Aorta (tissue), 5 donors: ENCODE data around the gene TSPEAR. TPM values are rescaled to one million over a fixed set of nuclear protein-coding genes. Genes with fewer than 3 reads are reported as not detected.
"Not testable (repeated sequence)": the region's sequence is repeated elsewhere in the genome, so short reads cannot be mapped to it uniquely, and the experiment has no call there.

Source experiments
- ATAC-seq: fragments of 200-7000 bp; cut with Tn5 transposase; one replicate; pipeline ENCODE4 v1.9.1; 2022; ENCODE audit warnings: moderate library complexity; ENCODE audit not compliant: low FRiP score
- DNase-seq, 2 donors: peaks; one replicate each; pipeline ENCODE4 v3.0.0-alpha.2; 2020
- H3K27ac ChIP-seq, 2 donors: one replicate each; pipeline ENCODE4 v1.5.1; 2013; ENCODE audit warnings: low read length in 2 of 2, mild to moderate bottlenecking in 2 of 2, moderate library complexity in 2 of 2, control low read depth in 1 of 2, inconsistent platforms in 1 of 2, low read depth in 1 of 2
- H3K27me3 ChIP-seq, 2 donors: one replicate each; pipeline ENCODE4 v1.6.1; 2013; ENCODE audit warnings: control low read depth in 1 of 2, low read length in 1 of 2, mild to moderate bottlenecking in 1 of 2, moderate library complexity in 1 of 2; ENCODE audit not compliant: insufficient read depth in 2 of 2, control insufficient read depth in 1 of 2
- H3K36me3 ChIP-seq, 2 donors: one replicate each; pipeline ENCODE4 v1.6.1; 2013; ENCODE audit warnings: control low read depth in 1 of 2, low read length in 1 of 2, mild to moderate bottlenecking in 1 of 2; ENCODE audit not compliant: insufficient read depth in 2 of 2, control insufficient read depth in 1 of 2
- H3K4me1 ChIP-seq, 2 donors: one replicate each; pipeline ENCODE4 v1.6.1; 2013; ENCODE audit warnings: low read length in 2 of 2, control low read depth in 1 of 2, mild to moderate bottlenecking in 1 of 2, moderate library complexity in 1 of 2; ENCODE audit not compliant: insufficient read depth in 2 of 2, control insufficient read depth in 1 of 2
- H3K4me3 ChIP-seq, 2 donors: one replicate each; pipeline ENCODE4 v1.5.1; 2013; ENCODE audit warnings: low read length in 2 of 2, control low read depth in 1 of 2, mild to moderate bottlenecking in 1 of 2
- H3K9me3 ChIP-seq: one replicate; pipeline ENCODE4 v1.6.1; 2013; ENCODE audit warnings: mild to moderate bottlenecking, low read length; ENCODE audit not compliant: control insufficient read depth
- WGBS, 2 donors: extraction: QIAGEN DNeasy Blood & Tissue Kit; methylation state at CpG; one replicate each; pipeline ENCODE4 v1.1.7; 2013; 5-methylcytosine and 5-hydroxymethylcytosine counted together
- intact Hi-C, 2 donors: fragments of 100-400 bp; cut with DNase I; formaldehyde crosslinking; loops; one replicate each; pipeline versions ENCODE4 v1.14.2 to v1.15.0; 2022
- polyA plus RNA-seq, 2 donors: library from polyadenylated mRNA; stranded (reverse); fragments of 200-250 nt; gene quantifications; one replicate each; pipeline ENCODE4 v1.2.3, GENCODE V29; 2013
- total RNA-seq, 2 donors: library from RNA; stranded (reverse); fragmentation: NEBNext Ultra II Directional; extraction: Animal tissue kit (Norgen Biotek cat#: 25700); gene quantifications; one replicate each; pipeline ENCODE4 v1.2.1, GENCODE V29; 2021
- donor health status: healthy with polysubstance abuse.
- donor health status: Bipolar disorder and iron deficiency.
- donor health status: DM: no; HTN: no; CAD: no.
- donor health status: DM: no; HTN: no; CAD: no.
- donor health status: DM: yes; HTN: yes; CAD: no.

The TSPEAR gene
- total and polyA plus RNA-seq, 4 donors, result not detected

DNA sequence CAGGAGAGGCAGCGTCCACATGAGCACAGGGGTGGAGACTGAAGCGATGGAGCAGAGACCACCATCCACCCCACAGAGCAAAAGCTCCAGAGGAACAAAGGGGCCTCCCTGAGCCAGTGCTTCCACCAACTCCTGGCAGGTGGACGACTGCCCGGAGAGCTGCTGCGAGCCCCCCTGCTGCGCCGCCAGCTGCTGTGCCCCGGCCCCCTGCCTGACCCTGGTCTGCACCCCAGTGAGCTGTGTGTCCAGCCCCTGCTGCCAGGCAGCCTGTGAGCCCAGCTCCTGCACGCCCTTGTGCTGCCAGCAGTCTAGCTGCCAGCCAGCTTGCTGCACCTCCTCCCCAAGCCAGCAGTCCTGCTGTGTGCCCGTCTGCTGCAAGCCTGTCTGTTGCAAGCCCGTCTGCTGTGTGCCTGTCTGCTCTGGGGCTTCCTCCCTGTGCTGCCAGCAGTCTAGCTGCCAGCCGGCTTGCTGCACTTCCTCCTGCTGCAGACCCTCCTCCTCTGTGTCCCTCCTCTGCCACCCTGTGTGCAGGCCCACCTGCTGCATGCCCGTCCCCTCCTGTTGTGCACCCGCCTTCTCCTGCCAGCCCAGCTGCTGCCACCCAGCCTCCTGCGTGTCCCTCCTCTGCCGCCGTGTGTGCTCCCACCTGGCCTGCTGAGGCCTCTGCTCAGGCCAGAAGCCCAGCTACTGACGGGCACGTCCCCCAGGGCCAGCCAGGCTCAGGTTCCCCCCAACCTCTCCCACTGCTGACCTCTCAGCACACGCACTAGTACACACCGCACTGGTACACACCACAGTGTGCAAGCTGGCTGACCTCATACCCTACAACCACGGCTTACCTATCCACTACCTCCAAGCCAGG, 9.0 kb downstream of the TSPEAR start:
- Histone ChIP-seq H3K4me3 (no peak overlapping the region), H3K27ac (no peak overlapping the region), H3K27me3 (no peaks in the 10 kb centered on the region), H3K36me3 (no peaks in the 10 kb centered on the region), H3K4me1 (no peaks in the 10 kb centered on the region), H3K9me3 (peaks cover 4% of the 10 kb centered on the region)
- ATAC-seq, result no peak
- DNase-seq, result no peak
- 79 to 85% methylated on average over 20 to 22 of the region's 22 CpGs for WGBS, 2 donors
- intact Hi-C loops, result no loop called here

DNA sequence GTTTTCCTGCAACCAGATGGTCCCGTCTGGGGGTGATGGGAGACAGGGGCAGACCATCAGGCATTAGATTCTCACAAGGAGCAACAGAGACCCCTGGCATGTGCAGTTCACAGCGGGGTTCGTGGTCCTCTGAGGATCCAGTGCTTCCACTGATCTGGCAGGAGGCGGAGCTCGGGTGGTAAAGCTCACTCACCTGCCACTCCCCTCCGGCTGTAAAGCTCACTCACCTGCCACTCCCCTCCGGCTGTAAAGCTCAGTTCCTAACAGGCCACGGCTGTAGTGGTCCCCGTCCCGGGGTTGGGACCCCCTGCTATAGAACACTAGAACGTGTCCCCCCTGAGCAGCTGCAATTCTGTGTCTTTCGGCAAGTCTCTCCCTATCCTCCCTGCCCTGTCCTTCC, 9.8 kb downstream of the TSPEAR start:
- H3K27me3 ChIP-seq, result no peaks in the 10 kb centered on the region
- H3K4me1 ChIP-seq, result no peaks in the 10 kb centered on the region
- ATAC-seq, result no peak
- no peaks in the 10 kb centered on the region for H3K36me3 ChIP-seq
- intact Hi-C loops, result no loop called here
- WGBS, 2 donors, result 61 to 65% methylated on average over 12 of the region's 12 CpGs
- peaks cover 4% of the 10 kb centered on the region for H3K9me3 ChIP-seq
- H3K27ac ChIP-seq, result no peak overlapping the region
- no peak overlapping the region for H3K4me3 ChIP-seq
- no peak for DNase-seq

DNA sequence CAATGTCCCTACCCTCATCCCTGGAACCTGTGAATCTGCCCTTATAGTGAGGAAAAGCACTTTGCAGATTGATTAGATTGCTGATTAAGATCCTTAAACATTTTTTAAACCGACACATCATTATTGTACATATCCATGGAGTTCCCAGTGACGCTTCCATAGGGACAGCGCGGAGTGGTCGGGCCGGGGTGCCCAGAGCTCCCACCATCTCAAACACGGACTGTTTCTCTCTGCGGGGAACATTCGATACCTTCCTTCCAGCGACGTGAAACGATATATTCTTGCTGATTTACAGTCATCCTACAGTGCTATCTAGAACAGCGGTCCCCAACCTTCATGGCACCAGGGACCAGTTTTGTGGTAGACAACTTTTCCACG, 10.4 kb downstream of the TSPEAR start:
- Histone ChIP-seq H3K27me3 (no peaks in the 10 kb centered on the region), H3K4me1 (no peaks in the 10 kb centered on the region), H3K9me3 (peaks cover under 1% of the 10 kb centered on the region), H3K36me3 (no peaks in the 10 kb centered on the region), H3K27ac (no peak overlapping the region), H3K4me3 (no peak overlapping the region)
- 85 to 89% methylated on average over 14 of the region's 14 CpGs for WGBS, 2 donors
- DNase-seq, result no peak
- intact Hi-C loops, result no loop called here
- no peak for ATAC-seq

DNA sequence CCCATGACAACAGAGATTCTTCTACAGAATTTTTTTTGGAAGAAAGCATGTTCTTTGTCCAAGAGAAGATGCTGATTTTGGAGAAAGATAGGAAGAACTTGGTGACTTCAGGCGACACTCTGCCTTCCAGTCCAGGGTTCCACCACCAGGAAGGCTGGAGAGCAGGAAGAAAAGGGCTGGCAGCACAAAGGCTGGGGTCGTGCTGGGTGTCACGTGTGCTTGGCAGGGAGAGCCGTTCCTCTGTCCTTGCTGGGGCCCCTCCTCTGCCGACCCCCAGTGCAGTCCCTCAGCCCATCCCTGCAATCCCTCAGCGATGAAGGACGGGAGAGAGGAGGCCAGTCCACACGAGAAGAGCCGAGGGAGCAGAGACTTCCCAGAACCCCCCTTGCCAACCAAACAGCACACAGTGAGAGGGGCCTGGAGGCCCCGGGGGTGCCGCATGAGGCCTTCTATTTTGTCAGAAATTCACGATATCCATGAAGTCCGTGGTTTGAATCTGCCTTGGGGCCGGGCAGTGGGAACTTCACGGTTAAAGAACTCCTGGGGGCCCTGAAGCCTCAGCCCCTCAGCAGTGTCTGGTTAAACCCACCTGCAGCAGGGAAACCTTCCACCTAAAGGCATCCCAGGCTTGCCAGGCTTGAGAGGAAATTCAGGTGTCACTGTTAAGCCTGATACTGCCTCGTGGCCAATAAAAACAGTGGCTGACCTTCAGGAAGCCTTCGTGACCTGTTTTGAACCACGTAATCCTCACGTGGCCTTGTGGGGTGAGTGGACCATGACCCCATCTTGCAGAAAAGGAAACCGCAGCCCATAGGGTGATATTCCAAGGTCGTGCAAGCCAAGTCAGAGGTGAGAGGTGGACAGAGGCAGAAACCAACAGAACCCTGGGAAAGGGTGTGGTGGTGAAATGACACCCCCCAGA, 11.0 kb downstream of the TSPEAR start:
- H3K9me3 ChIP-seq, result no peaks in the 10 kb centered on the region
- no peaks in the 10 kb centered on the region for H3K27me3 ChIP-seq
- H3K4me1 ChIP-seq, result no peaks in the 10 kb centered on the region
- H3K27ac ChIP-seq, result no peak overlapping the region
- intact Hi-C loops, result no loop called here
- ATAC-seq (no peak), DNase-seq (no peak)
- 73 to 83% methylated on average over 20 to 21 of the region's 21 CpGs for WGBS, 2 donors
- no peaks in the 10 kb centered on the region for H3K36me3 ChIP-seq
- H3K4me3 ChIP-seq, result no peak overlapping the region

DNA sequence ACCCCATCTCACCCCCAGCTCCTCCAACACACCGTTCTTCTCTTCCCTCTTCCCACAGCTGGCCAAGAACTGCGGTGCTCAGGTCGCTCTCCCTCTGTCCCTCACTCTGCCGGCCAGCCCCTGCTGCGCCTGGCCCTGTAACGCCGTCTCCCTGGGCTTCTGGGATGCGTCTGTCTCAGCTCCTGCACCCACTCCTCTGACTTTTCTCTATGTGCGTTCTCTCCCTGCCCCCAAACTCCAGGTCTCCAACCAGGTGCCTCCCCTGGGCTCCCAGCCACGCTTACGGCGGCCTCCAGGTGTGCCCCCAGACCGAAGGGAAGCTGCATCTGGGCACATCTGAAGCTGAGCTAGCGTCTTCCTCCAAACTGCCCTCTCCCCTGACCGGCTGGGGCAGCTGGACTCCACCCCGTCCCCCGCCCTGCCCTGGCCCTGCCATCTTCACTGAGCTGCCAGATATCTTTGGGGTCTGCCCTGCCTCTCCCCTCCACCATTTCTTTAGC, 11.8 kb downstream of the TSPEAR start:
- no peaks in the 10 kb centered on the region for H3K27me3 ChIP-seq
- WGBS, 2 donors, result 78 to 80% methylated on average over 17 of the region's 17 CpGs

DNA sequence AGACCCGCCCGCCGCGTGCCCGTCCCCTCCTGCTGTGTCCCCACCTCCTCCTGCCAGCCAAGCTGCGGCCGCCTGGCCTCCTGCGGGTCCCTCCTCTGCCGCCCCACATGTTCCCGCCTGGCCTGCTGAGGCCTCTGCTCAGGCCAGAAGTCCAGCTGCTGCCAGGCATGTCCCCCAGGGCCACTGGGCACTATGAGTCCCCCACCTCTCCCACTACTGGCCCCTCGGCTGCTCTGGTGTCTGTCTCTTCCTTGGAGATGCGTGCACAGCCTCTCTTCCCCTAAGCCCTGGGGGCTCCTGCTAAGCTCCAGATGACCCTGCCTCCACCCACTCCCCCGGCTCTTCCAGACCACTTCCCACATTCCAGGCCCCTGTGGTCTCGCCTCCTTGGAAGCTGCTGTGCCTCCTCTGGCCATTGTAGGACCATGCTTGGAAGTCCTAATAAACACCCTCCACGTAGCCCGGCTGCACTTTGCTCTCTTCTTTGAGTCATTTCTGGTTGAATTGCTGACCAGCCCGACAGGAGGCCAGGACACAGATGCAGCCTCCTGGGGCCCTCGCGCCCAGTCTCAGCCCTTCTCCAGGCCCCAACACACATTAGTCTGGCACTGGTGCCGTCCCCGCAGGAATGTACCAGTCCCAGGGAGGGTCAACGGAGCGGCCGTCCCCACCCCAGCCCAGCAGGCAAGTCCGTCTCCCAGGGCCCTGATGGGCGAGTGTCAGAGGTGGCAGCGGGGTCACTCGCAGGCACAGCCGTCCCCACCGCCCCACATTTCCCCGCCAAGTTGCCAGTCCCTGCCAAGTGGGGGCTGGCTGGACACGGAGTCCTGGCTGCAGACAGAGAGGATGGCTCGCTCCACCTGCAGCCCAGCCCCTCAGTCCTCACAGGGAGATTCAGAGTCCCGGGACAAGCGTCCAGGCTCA, 13.3 kb downstream of the TSPEAR start:
- no peaks in the 10 kb centered on the region for H3K27me3 ChIP-seq
- DNase-seq (no peak), ATAC-seq (no peak)
- no peak overlapping the region for H3K27ac ChIP-seq
- no peaks in the 10 kb centered on the region for H3K36me3 ChIP-seq
- H3K4me1 ChIP-seq, result no peaks in the 10 kb centered on the region
- 36 to 47% methylated on average over 34 to 35 of the region's 35 CpGs for WGBS, 2 donors
- no peak overlapping the region for H3K4me3 ChIP-seq
- H3K9me3 ChIP-seq, result no peaks in the 10 kb centered on the region
- intact Hi-C loops, result no loop called here

More for the DNA sequence above, 11.8 kb downstream of the TSPEAR start:
- Histone ChIP-seq H3K4me1 (no peaks in the 10 kb centered on the region), H3K27ac (no peak overlapping the region), H3K36me3 (no peaks in the 10 kb centered on the region), H3K9me3 (no peaks in the 10 kb centered on the region), H3K4me3 (no peak overlapping the region)
- intact Hi-C loops, result no loop called here
- ATAC-seq (no peak), DNase-seq (no peak)

DNA sequence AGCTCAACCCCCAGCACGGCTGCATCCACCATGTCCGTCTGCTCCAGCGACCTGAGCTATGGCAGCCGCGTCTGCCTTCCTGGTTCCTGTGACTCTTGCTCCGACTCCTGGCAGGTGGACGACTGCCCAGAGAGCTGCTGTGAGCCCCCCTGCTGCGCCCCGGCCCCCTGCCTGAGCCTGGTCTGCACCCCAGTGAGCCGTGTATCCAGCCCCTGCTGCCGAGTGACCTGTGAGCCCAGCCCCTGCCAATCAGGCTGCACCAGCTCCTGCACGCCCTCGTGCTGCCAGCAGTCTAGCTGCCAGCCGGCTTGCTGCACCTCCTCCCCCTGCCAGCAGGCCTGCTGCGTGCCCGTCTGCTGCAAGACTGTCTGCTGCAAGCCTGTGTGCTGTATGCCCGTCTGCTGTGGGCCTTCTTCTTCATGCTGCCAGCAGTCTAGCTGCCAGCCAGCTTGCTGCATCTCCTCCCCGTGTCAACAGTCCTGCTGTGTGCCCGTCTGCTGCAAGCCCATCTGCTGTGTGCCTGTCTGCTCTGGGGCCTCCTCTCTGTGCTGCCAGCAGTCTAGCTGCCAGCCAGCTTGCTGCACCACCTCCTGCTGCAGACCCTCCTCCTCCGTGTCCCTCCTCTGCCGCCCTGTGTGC, 14.1 kb downstream of the TSPEAR start, which contains the start of gene KRTAP10-12:
Gene KRTAP10-12, plus strand, starts transcription at position 1 of the 639 bp plus-strand sequence. Its CDS starts 30 bp downstream, at position 31.
- H3K9me3 ChIP-seq, ATAC-seq, H3K27me3 ChIP-seq, intact Hi-C loops, DNase-seq, H3K4me1 ChIP-seq, H3K4me3 ChIP-seq, H3K36me3 ChIP-seq, H3K27ac ChIP-seq: not testable (repeated sequence)
- WGBS, 2 donors, result 45 to 54% methylated on average over 16 to 21 of the region's 21 CpGs
